Liver (tissue), 9 donors: Measurements from ENCODE around the gene MAP3K20. TPM values are rescaled to one million over a fixed set of nuclear protein-coding genes. Genes with fewer than 3 reads are reported as not detected.

ENCODE experiments used
- DNase-seq: peaks from one replicate; pipeline ENCODE4 v3.0.0-alpha.2; 2017; ENCODE audit warnings: low spot score
- H3K27ac ChIP-seq, 2 donors: one replicate each; pipeline ENCODE4 v1.7.0; 2013; ENCODE audit warnings: inconsistent platforms in 2 of 2, low read length in 2 of 2, control low read depth in 1 of 2, low read depth in 1 of 2, mild to moderate bottlenecking in 1 of 2
- H3K27me3 ChIP-seq, 4 donors: one replicate each; pipeline versions ENCODE4 v1.6.1 to v1.7.0; 2013; ENCODE audit warnings: low read length in 3 of 4, inconsistent platforms in 1 of 4, mild to moderate bottlenecking in 1 of 4, moderate library complexity in 1 of 4; ENCODE audit not compliant: control insufficient read depth in 4 of 4, insufficient read depth in 4 of 4
- H3K36me3 ChIP-seq, 4 donors: one replicate each; pipeline versions ENCODE4 v1.6.1 to v1.7.0; 2013; ENCODE audit warnings: low read length in 3 of 4, mild to moderate bottlenecking in 3 of 4, low read depth in 1 of 4, moderate library complexity in 1 of 4; ENCODE audit not compliant: control insufficient read depth in 4 of 4, insufficient read depth in 3 of 4
- H3K4me1 ChIP-seq, 4 donors: one replicate each; pipeline versions ENCODE4 v1.6.1 to v1.7.0; 2013; ENCODE audit warnings: low read length in 3 of 4, mild to moderate bottlenecking in 3 of 4, moderate library complexity in 1 of 4; ENCODE audit not compliant: control insufficient read depth in 4 of 4, insufficient read depth in 4 of 4
- H3K4me3 ChIP-seq, 3 donors: one replicate each; pipeline versions ENCODE4 v1.6.1 to v1.7.0; 2013; ENCODE audit warnings: low read length in 3 of 3, control low read depth in 1 of 3, low read depth in 1 of 3, mild to moderate bottlenecking in 1 of 3
- H3K9ac ChIP-seq, 2 donors: one replicate each; pipeline ENCODE4 v1.7.0; 2013; ENCODE audit warnings: low read length in 2 of 2, mild to moderate bottlenecking in 2 of 2, moderate library complexity in 2 of 2, control low read depth in 1 of 2, low read depth in 1 of 2
- H3K9me3 ChIP-seq, 4 donors: one replicate each; pipeline versions ENCODE4 v1.6.1 to v1.7.0; 2013; ENCODE audit warnings: low read length in 3 of 4; ENCODE audit not compliant: control insufficient read depth in 4 of 4
- ATF3 ChIP-seq: IDR thresholded peaks from 2 replicates; pipeline ENCODE4 v1.6.1; 2016; ENCODE audit warnings: antibody characterized with exemption
- CTCF ChIP-seq: fragments of 150-350 bp; IDR thresholded peaks from 2 replicates; pipeline ENCODE4 v1.5.1; 2017; ENCODE audit warnings: improper control_type of control experiment, low read depth, low read length; ENCODE audit not compliant: missing input control
- EGR1 ChIP-seq, 2 donors: IDR thresholded peaks; 2 replicates each; pipeline ENCODE4 v1.6.1; 2016 to 2018; ENCODE audit warnings: antibody characterized with exemption in 2 of 2, low read depth in 2 of 2
- FOXA1 ChIP-seq: IDR thresholded peaks from 2 replicates; pipeline ENCODE4 v1.6.1; 2016; ENCODE audit warnings: antibody characterized with exemption
- FOXA2 ChIP-seq: IDR thresholded peaks from 2 replicates; pipeline ENCODE4 v1.6.1; 2016; ENCODE audit warnings: antibody characterized with exemption
- GABPA ChIP-seq, 2 donors: IDR thresholded peaks in 1 of 2; conservative IDR thresholded peaks in 1 of 2; 2 replicates each; pipeline ENCODE4 v1.6.1; 2016; ENCODE audit warnings: antibody characterized with exemption in 2 of 2, mild to moderate bottlenecking in 1 of 2, moderate library complexity in 1 of 2
- HNF4A ChIP-seq, 2 donors: conservative IDR thresholded peaks; 2 replicates each; pipeline ENCODE4 v1.6.1; 2016; ENCODE audit warnings: antibody characterized with exemption in 2 of 2, mild to moderate bottlenecking in 2 of 2
- HNF4G ChIP-seq: IDR thresholded peaks from 2 replicates; pipeline ENCODE4 v1.6.1; 2016; ENCODE audit warnings: antibody characterized with exemption
- JUND ChIP-seq, 2 donors: IDR thresholded peaks; 2 replicates each; pipeline ENCODE4 v1.6.1; 2016; ENCODE audit warnings: antibody characterized with exemption in 2 of 2
- MAX ChIP-seq: IDR thresholded peaks from 2 replicates; pipeline ENCODE4 v1.6.1; 2016; ENCODE audit warnings: antibody characterized with exemption
- NR2F2 ChIP-seq: IDR thresholded peaks from 2 replicates; pipeline ENCODE4 v1.6.1; 2016; ENCODE audit warnings: antibody characterized with exemption
- RAD21 ChIP-seq, 2 donors: IDR thresholded peaks; 2 replicates each; pipeline ENCODE4 v1.6.1; 2016; ENCODE audit warnings: antibody characterized with exemption in 2 of 2, mild to moderate bottlenecking in 2 of 2
- REST ChIP-seq: IDR thresholded peaks from 2 replicates; pipeline ENCODE4 v1.6.1; 2016; ENCODE audit warnings: antibody characterized with exemption, mild to moderate bottlenecking
- RXRA ChIP-seq, 2 donors: IDR thresholded peaks; 2 replicates each; pipeline ENCODE4 v1.6.1; 2017 to 2018; ENCODE audit warnings: antibody characterized with exemption in 2 of 2, mild to moderate bottlenecking in 1 of 2
- SP1 ChIP-seq: IDR thresholded peaks from 2 replicates; pipeline ENCODE4 v1.6.1; 2018; ENCODE audit warnings: antibody characterized with exemption, mild to moderate bottlenecking
- TAF1 ChIP-seq: conservative IDR thresholded peaks from 2 replicates; pipeline ENCODE4 v1.6.1; 2016; ENCODE audit warnings: antibody characterized with exemption, mild to moderate bottlenecking
- YY1 ChIP-seq: IDR thresholded peaks from 2 replicates; pipeline ENCODE4 v1.6.1; 2016; ENCODE audit warnings: antibody characterized with exemption, mild to moderate bottlenecking
- ZBTB33 ChIP-seq: IDR thresholded peaks from 2 replicates; pipeline ENCODE4 v1.6.1; 2016; ENCODE audit warnings: antibody characterized with exemption
- WGBS: extraction: QIAGEN DNeasy Blood & Tissue Kit; methylation state at CpG from one replicate; pipeline ENCODE4 v1.1.7; 2013; 5-methylcytosine and 5-hydroxymethylcytosine counted together
- polyA plus RNA-seq, 2 donors: library from polyadenylated mRNA; stranded (reverse) in 1 of 2; unstranded in 1 of 2; fragments of 200-250 nt in 1 of 2; fragments of >200 nt in 1 of 2; fragmentation: Nextera tagmentation in 1 of 2; extraction: Ambion mirVana in 1 of 2; gene quantifications; one replicate each; pipeline versions ENCODE4 v1.2.1 to v1.2.3, GENCODE V29; 2013 to 2015
- total RNA-seq, 2 donors: library from RNA; depleted of rRNA; stranded (reverse); fragments of >200 nt; gene quantifications; one replicate each; pipeline ENCODE4 v1.2.3, GENCODE V29; 2014
- donor health status: healthy.
- donor health status: healthy.
- donor health status: healthy.
- donor health status: healthy.
- donor health status: healthy.

Gene MAP3K20
- total and polyA plus RNA-seq, 4 donors, result 9.1 to 22.6 (median 14.9) TPM

- H3K9me3 ChIP-seq, result no peaks in the 10 kb centered on the region
- DNase-seq, result no peak
- H3K9ac ChIP-seq, result no peak overlapping the region
- H3K4me1 ChIP-seq, result no peaks in the 10 kb centered on the region
- no peak overlapping the region for H3K27ac ChIP-seq
- 82% methylated on average over 3 of the region's 3 CpGs for WGBS
- no peak overlapping the region for H3K4me3 ChIP-seq
- H3K27me3 ChIP-seq, result no peaks in the 10 kb centered on the region
- no peak for TF ChIP-seq RAD21 (IDR thresholded peaks at IDR 0.05)
- no peak for TF ChIP-seq FOXA1
- no peak for TF ChIP-seq SP1
- TF ChIP-seq MAX, result no peak
- TF ChIP-seq RXRA (IDR thresholded peaks at IDR 0.05), result no peak
- TF ChIP-seq YY1, result no peak
- no peak for TF ChIP-seq ATF3
- no peak for TF ChIP-seq JUND (IDR thresholded peaks at IDR 0.05)
- no peak for TF ChIP-seq TAF1
- TF ChIP-seq EGR1 (IDR thresholded peaks at IDR 0.05; ENCODE audit: low read depth in 2 of 2), result no peak
- TF ChIP-seq FOXA2, result no peak
- TF ChIP-seq NR2F2, result no peak
- TF ChIP-seq GABPA (IDR thresholded peaks at IDR 0.05 in 1 of 2, conservative IDR thresholded peaks at IDR 0.05 in 1 of 2), result no peak
- no peak for TF ChIP-seq HNF4A (conservative IDR thresholded peaks at IDR 0.05)
- TF ChIP-seq REST, result no peak
- no peak for TF ChIP-seq ZBTB33
- no peak for TF ChIP-seq CTCF
- TF ChIP-seq HNF4G, result no peak
- H3K36me3 ChIP-seq, result peaks cover 0 to 12% (median 8%) of the 10 kb centered on the region in 4 donors
Measured at GRCh38 chr2:173195100-173195499, 119.5 kb downstream of the MAP3K20 start.
